BJ (cell line): Measurements from ENCODE around the gene PIK3R4. TPM values are rescaled to one million over a fixed set of nuclear protein-coding genes. Genes with fewer than 3 reads are reported as not detected.

Experiments used
- CTCF ChIA-PET: fragments of 350-600 bp; formaldehyde crosslinking; extraction: SDS; loops from one replicate; lab custom pipeline; 2021; ENCODE audit warnings: antibody characterized with exemption, inconsistent platforms; lab: Yijun Ruan, JAX
- POLR2A ChIA-PET: fragments of 300-600 bp; sonication (Branson Sonifier 250); formaldehyde crosslinking; extraction: SDS; loops from one replicate; lab custom pipeline; 2021; ENCODE audit warnings: antibody characterized with exemption; lab: Charles Lee
- DNase-seq: peaks from one replicate; pipeline ENCODE4 v3.0.0-alpha.2; 2011; ENCODE audit warnings: low read depth
- H3K27me3 ChIP-seq: 2 replicates; pipeline ENCODE4 v1.6.0; 2011; ENCODE audit warnings: low read length; ENCODE audit not compliant: control insufficient read depth, insufficient read depth
- H3K36me3 ChIP-seq: 2 replicates; pipeline ENCODE4 v1.5.1; 2011; ENCODE audit warnings: low read length; ENCODE audit not compliant: control insufficient read depth, insufficient read depth
- H3K4me3 ChIP-seq: 2 replicates; pipeline ENCODE4 v1.5.1; 2011; ENCODE audit warnings: low read depth, mild to moderate bottlenecking, control low read depth, low read length
- polyA plus RNA-seq: library from polyadenylated mRNA; depleted of rRNA; stranded (reverse); fragments of >200 nt; gene quantifications from 2 replicates; pipeline ENCODE4 v1.2.3, GENCODE V29; 2011; rRNA removed
- TF ChIP-seq, protein P1 (sequence below): IDR thresholded peaks from 2 replicates; pipeline ENCODE4 v1.5.1; 2011; ENCODE audit warnings: low read depth, mild to moderate bottlenecking, control low read depth, inconsistent platforms, low read length, moderate library complexity; ENCODE audit not compliant: insufficient read depth

PIK3R4 gene
- polyA plus RNA-seq, 1 experiment: 29.5 TPM

DNA sequence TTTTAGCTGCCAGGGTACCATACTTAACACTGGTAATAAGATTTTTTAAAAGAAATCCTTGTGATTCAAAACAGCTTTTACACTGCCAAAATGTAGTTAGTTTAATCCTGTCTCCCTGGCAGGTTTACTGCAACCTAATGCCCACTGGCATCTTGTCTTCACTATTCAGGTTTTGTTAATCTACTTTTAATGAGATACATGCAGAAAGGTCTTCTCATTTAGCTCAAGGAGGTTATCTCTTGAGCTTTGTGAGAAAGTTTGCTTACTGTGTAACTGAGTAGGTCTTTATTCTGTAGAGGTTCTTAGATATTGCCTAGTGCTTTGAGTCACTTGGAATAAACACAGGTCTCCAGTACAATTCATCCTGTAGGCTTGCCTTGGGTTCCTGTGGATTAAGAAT, 110.7 kb downstream of the PIK3R4 start:
- Histone ChIP-seq H3K27me3 (no peaks in the 10 kb centered on the region), H3K4me3 (no peak overlapping the region), H3K36me3 (no peaks in the 10 kb centered on the region)
- ChIA-PET POLR2A (no interaction called here), CTCF (interaction anchor here (1.3 kb wide), 1 partner anchor 11 kb away, joined by 4 read pairs; no protein-coding TSS in a partner anchor)
- DNase-seq: no peak
- TF ChIP-seq, protein P1, sequence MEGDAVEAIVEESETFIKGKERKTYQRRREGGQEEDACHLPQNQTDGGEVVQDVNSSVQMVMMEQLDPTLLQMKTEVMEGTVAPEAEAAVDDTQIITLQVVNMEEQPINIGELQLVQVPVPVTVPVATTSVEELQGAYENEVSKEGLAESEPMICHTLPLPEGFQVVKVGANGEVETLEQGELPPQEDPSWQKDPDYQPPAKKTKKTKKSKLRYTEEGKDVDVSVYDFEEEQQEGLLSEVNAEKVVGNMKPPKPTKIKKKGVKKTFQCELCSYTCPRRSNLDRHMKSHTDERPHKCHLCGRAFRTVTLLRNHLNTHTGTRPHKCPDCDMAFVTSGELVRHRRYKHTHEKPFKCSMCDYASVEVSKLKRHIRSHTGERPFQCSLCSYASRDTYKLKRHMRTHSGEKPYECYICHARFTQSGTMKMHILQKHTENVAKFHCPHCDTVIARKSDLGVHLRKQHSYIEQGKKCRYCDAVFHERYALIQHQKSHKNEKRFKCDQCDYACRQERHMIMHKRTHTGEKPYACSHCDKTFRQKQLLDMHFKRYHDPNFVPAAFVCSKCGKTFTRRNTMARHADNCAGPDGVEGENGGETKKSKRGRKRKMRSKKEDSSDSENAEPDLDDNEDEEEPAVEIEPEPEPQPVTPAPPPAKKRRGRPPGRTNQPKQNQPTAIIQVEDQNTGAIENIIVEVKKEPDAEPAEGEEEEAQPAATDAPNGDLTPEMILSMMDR: no peak

DNA sequence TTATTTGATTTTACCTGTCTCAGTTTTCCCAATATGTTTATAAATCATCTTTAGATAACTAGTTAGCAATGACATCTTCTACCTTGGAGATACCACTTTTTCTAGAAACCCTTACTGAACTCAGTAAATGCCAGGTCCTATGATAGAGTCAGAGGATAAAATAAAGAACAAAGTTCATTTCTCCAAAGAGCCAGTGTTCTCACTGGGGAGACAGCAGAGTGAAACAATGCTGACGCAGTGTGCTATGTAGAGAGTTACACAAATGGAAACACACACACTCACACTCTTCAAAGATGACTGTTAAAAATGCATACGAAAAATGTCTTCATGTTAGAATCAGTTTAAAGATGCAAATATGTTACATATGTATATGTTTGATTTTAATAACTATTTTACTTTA, 111.3 kb downstream of the PIK3R4 start:
- Histone ChIP-seq H3K36me3 (no peaks in the 10 kb centered on the region), H3K27me3 (no peaks in the 10 kb centered on the region), H3K4me3 (no peak overlapping the region)
- ChIA-PET POLR2A (no interaction called here), CTCF (interaction anchor here (1.3 kb wide), 1 partner anchor 12 kb away, joined by 4 read pairs; no protein-coding TSS in a partner anchor)
- TF ChIP-seq, protein P1: no peak
- no peak for DNase-seq

Other genes with a start within 250 kb of the PIK3R4 start
- gene COL6A6, start 229.7 kb downstream of the PIK3R4 start, polyA plus RNA-seq: not detected in 2 replicates
- gene ATP2C1, start 147.3 kb upstream of the PIK3R4 start, polyA plus RNA-seq: 42.9 and 105 TPM in 2 replicates